ENCODE data around the gene SERP2.

The SERP2 gene

GRCh38 chr13:44352202-44352601 is 21.4 kb upstream of the SERP2 start:
- no peak for TF ChIP-seq ZFP37 (tag by site-specific recombination; IDR thresholded peaks at IDR 0.05)
- no peak for TF ChIP-seq EGR2 (tag by site-specific recombination; IDR thresholded peaks at IDR 0.05; ENCODE audit: low read depth)
- TF ChIP-seq ZNF214 (tag by site-specific recombination; IDR thresholded peaks at IDR 0.05; ENCODE audit: borderline replicate concordance): no peak
- no peak for TF ChIP-seq ZNF610 (tag by site-specific recombination; IDR thresholded peaks at IDR 0.05; ENCODE audit: borderline replicate concordance)
- no peak for TF ChIP-seq ZNF274 (IDR thresholded peaks at IDR 0.05; ENCODE audit: low read length)
- TF ChIP-seq ZNF274 (tag by site-specific recombination; IDR thresholded peaks at IDR 0.05; ENCODE audit: borderline replicate concordance): no peak
- no peak for TF ChIP-seq ZNF202 (tag by site-specific recombination; IDR thresholded peaks at IDR 0.05; ENCODE audit: borderline replicate concordance)
- TF ChIP-seq, protein P1, sequence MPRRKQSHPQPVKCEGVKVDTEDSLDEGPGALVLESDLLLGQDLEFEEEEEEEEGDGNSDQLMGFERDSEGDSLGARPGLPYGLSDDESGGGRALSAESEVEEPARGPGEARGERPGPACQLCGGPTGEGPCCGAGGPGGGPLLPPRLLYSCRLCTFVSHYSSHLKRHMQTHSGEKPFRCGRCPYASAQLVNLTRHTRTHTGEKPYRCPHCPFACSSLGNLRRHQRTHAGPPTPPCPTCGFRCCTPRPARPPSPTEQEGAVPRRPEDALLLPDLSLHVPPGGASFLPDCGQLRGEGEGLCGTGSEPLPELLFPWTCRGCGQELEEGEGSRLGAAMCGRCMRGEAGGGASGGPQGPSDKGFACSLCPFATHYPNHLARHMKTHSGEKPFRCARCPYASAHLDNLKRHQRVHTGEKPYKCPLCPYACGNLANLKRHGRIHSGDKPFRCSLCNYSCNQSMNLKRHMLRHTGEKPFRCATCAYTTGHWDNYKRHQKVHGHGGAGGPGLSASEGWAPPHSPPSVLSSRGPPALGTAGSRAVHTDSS (tag by site-specific recombination; IDR thresholded peaks at IDR 0.05): no peak
- no peak for TF ChIP-seq ZBTB26 (tag by site-specific recombination; optimal IDR thresholded peaks at IDR 0.05)
- TF ChIP-seq, protein P2, sequence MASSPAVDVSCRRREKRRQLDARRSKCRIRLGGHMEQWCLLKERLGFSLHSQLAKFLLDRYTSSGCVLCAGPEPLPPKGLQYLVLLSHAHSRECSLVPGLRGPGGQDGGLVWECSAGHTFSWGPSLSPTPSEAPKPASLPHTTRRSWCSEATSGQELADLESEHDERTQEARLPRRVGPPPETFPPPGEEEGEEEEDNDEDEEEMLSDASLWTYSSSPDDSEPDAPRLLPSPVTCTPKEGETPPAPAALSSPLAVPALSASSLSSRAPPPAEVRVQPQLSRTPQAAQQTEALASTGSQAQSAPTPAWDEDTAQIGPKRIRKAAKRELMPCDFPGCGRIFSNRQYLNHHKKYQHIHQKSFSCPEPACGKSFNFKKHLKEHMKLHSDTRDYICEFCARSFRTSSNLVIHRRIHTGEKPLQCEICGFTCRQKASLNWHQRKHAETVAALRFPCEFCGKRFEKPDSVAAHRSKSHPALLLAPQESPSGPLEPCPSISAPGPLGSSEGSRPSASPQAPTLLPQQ (tag by site-specific recombination; IDR thresholded peaks at IDR 0.05): no peak
- CTCF ChIA-PET: interaction anchor here (1.5 kb wide), 1 partner anchor 85 kb away, joined by 6 read pairs; no protein-coding TSS in a partner anchor
- no peak overlapping the region for H3K27ac ChIP-seq (ENCODE audit: extremely low read depth, low read depth, low read length)

DNA sequence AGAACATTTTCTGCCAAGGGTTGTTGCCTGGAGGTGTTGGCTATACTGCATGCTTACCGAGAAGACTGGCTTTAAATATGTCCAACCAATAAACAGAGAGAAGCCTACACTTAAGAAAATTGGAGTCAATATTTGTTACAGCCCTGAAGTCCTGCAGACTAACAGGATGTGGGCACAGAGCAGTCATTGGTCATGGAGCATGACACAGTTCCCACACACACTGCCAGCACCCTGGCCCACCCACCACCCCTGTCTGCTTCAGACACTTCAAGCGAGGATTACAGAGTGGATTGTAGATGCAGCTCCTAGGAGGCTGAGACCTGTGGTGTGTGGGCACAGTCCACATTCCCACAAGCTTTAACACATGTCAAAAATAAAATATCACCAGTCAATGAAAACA is 21.0 kb upstream of the SERP2 start:
- Histone ChIP-seq H3K4me1 (ENCODE audit: control insufficient read depth, insufficient read depth, low read length) (no peaks in the 10 kb centered on the region), H3K9me3 (ENCODE audit: control insufficient read depth, insufficient read depth, low read depth, low read length) (no peaks in the 10 kb centered on the region), H3K36me3 (ENCODE audit: control insufficient read depth in 2 of 2, insufficient read depth in 1 of 2, low read length in 2 of 2) (no peaks in the 10 kb centered on the region), H3K4me3 (ENCODE audit: low read depth, low read length) (no peak overlapping the region), H3K27ac (ENCODE audit: extremely low read depth, low read depth, low read length) (no peak overlapping the region)
- ChIA-PET CTCF (interaction anchor here (1.5 kb wide), 1 partner anchor 86 kb away, joined by 6 read pairs; no protein-coding TSS in a partner anchor), POLR2A (interaction anchor here (1.0 kb wide), 1 partner anchor 84 kb away, joined by 4 read pairs; no protein-coding TSS in a partner anchor)
- TF ChIP-seq ZFHX2 (tag by site-specific recombination; conservative IDR thresholded peaks at IDR 0.05) (peak; percentile 64), AEBP2 (tag by site-specific recombination; IDR thresholded peaks at IDR 0.05; ENCODE audit: borderline replicate concordance) (no peak), EGR2 (tag by site-specific recombination; IDR thresholded peaks at IDR 0.05; ENCODE audit: low read depth) (peak; percentile 60)

More at GRCh38 chr13:44352202-44352601, 21.4 kb upstream of the SERP2 start:
- H3K9me3 ChIP-seq (ENCODE audit: control insufficient read depth, insufficient read depth, low read depth, low read length): no peaks in the 10 kb centered on the region
- no peaks in the 10 kb centered on the region for H3K4me1 ChIP-seq (ENCODE audit: control insufficient read depth, insufficient read depth, low read length)
- no peak overlapping the region for H3K4me3 ChIP-seq (ENCODE audit: low read depth, low read length)
- H3K36me3 ChIP-seq (ENCODE audit: control insufficient read depth in 2 of 2, insufficient read depth in 1 of 2, low read length in 2 of 2): no peaks in the 10 kb centered on the region
- POLR2A ChIA-PET: interaction anchor here (0.5 to 1.0 kb wide), 2 partner anchors 83 to 85 kb away, joined by 3 to 4 read pairs; no protein-coding TSS in a partner anchor

GRCh38 chr13:44354331-44354730 is 19.3 kb upstream of the SERP2 start:
- CTCF ChIA-PET: no interaction called here
- no peaks in the 10 kb centered on the region for H3K9me3 ChIP-seq (ENCODE audit: control insufficient read depth, insufficient read depth, low read depth, low read length)
- H3K36me3 ChIP-seq (ENCODE audit: control insufficient read depth in 2 of 2, insufficient read depth in 1 of 2, low read length in 2 of 2): no peaks in the 10 kb centered on the region
- no peak overlapping the region for H3K27ac ChIP-seq (ENCODE audit: extremely low read depth, low read depth, low read length)
- POLR2A ChIA-PET: no interaction called here
- H3K4me3 ChIP-seq (ENCODE audit: low read depth, low read length): no peak overlapping the region
- H3K4me1 ChIP-seq (ENCODE audit: control insufficient read depth, insufficient read depth, low read length): no peaks in the 10 kb centered on the region
- TF ChIP-seq ZNF76 (tag by site-specific recombination; IDR thresholded peaks at IDR 0.05; ENCODE audit: borderline replicate concordance, low read depth): no peak
- TF ChIP-seq WT1 (tag by site-specific recombination; IDR thresholded peaks at IDR 0.05): no peak
- TF ChIP-seq ZNF302 (tag by site-specific recombination; IDR thresholded peaks at IDR 0.05; ENCODE audit: low read depth): no peak
- TF ChIP-seq YY1 (tag by site-specific recombination; IDR thresholded peaks at IDR 0.05): no peak
- no peak for TF ChIP-seq ZNF24 (tag by site-specific recombination; IDR thresholded peaks at IDR 0.05)
- TF ChIP-seq ZNF610 (tag by site-specific recombination; IDR thresholded peaks at IDR 0.05; ENCODE audit: borderline replicate concordance): no peak
- TF ChIP-seq ZNF777 (tag by site-specific recombination; IDR thresholded peaks at IDR 0.05; ENCODE audit: borderline replicate concordance): no peak
- no peak for TF ChIP-seq ZNF138 (tag by site-specific recombination; IDR thresholded peaks at IDR 0.05; ENCODE audit: borderline replicate concordance)
- TF ChIP-seq SP3 (tag by site-specific recombination; IDR thresholded peaks at IDR 0.05): no peak
- no peak for TF ChIP-seq ZNF16 (tag by site-specific recombination; IDR thresholded peaks at IDR 0.05; ENCODE audit: low read depth)
- no peak for TF ChIP-seq PRDM6 (tag by site-specific recombination; IDR thresholded peaks at IDR 0.05)

Measured in HEK293 (cell line).